SKM-1 (cell line): ENCODE data around the gene GGA3.
"Not testable (repeated sequence)": the region's sequence is repeated elsewhere in the genome, so short reads cannot be mapped to it uniquely, and the experiment has no call there.

Experiments
- DNase-seq: peaks from one replicate; lab custom pipeline; 2025; ENCODE audit not compliant: unreplicated experiment; lab: John Stamatoyannopoulos, UW

Gene GGA3, protein sequence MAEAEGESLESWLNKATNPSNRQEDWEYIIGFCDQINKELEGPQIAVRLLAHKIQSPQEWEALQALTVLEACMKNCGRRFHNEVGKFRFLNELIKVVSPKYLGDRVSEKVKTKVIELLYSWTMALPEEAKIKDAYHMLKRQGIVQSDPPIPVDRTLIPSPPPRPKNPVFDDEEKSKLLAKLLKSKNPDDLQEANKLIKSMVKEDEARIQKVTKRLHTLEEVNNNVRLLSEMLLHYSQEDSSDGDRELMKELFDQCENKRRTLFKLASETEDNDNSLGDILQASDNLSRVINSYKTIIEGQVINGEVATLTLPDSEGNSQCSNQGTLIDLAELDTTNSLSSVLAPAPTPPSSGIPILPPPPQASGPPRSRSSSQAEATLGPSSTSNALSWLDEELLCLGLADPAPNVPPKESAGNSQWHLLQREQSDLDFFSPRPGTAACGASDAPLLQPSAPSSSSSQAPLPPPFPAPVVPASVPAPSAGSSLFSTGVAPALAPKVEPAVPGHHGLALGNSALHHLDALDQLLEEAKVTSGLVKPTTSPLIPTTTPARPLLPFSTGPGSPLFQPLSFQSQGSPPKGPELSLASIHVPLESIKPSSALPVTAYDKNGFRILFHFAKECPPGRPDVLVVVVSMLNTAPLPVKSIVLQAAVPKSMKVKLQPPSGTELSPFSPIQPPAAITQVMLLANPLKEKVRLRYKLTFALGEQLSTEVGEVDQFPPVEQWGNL

GRCh38 chr17:75261336-75262111 lies at the start of gene GGA3, which contains the start of gene MRPS7:
GGA3 (minus strand) TSS chr17:75261606; CDS start chr17:75261587, 19 bp downstream.
MRPS7 (plus strand) TSS chr17:75261879; CDS start chr17:75261901, 22 bp downstream.
- peak; percentile 85 for DNase-seq

DNA sequence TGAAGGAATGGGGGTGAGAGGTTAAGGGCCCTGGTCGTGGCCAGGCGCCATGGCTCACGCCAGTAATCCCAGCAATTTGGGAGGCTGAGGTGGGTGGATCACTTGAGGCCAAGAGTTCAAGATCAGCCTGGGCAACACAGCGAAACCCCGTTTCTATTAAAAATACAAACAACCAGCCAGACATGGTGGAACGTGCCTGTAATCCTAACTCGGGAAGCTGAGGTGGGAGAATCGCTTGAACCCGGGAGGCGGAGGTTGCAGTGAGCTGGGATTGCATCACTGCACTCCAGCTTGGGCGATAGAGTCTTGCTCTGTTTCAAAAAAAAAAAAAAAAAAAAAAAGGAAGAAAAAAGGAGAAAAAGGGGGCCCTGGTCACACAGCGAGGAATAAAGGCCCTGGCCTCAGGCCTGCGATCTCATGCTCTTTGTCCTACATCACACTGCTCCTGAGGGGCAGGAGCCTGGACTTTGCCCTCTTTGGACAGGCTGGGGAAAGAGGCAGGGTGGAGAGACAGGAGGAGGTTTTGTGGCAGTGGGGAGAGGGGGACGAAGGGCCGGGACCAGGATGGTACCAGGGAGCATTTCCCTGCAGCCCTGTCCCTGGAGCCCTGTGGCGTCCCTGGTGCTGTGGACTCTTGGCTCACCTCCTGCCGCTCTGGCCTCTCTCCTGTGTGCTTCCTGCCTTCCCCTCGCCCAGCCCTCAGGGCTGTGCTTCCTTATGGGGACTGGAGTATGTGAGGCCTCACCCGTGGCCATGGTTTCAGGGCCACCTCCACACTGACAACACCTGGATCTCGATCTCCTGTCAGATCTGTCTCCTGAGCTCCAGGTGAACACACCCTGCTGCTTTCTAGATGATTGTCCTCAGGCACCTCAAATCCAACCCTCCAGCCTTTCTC lies 47.6 kb upstream of the GGA3 start:
- no peak for DNase-seq

DNA sequence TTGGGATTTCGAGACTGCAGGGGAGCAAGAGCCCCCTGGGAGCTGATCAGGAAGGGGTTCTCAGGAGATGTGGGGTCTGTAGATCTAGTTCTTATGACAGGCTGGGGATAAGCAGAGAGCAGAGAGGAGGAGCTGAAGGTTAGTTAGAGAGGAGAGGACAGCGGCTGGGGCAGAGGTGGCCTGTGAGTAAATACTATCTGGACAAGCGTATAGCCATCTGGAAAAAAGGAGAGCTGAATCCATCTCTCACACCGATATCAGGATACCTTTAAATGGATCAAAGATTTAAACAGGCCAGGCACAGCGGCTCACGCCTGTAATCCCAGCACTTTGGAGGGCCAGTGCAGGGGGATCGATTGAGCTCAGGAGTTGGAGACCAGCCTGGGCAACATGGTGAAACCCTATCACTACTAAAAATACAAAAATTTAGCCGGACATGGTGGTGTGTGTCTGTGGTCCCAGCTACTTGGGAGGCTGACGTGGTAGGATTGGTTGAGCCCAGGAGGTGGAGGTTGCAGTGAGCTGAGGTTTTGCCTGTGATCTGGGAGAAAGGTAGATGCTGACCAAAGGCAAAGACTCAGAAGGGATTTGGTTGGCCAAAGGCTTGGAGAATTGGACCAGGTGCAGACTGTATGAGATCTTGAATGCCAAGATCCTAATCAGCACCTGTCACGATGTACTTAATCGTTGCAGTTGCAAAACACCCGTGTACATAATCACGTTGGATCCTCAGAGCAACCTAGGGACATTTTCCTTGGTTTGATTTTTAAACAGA lies 46.7 kb upstream of the GGA3 start:
- DNase-seq = no peak

DNA sequence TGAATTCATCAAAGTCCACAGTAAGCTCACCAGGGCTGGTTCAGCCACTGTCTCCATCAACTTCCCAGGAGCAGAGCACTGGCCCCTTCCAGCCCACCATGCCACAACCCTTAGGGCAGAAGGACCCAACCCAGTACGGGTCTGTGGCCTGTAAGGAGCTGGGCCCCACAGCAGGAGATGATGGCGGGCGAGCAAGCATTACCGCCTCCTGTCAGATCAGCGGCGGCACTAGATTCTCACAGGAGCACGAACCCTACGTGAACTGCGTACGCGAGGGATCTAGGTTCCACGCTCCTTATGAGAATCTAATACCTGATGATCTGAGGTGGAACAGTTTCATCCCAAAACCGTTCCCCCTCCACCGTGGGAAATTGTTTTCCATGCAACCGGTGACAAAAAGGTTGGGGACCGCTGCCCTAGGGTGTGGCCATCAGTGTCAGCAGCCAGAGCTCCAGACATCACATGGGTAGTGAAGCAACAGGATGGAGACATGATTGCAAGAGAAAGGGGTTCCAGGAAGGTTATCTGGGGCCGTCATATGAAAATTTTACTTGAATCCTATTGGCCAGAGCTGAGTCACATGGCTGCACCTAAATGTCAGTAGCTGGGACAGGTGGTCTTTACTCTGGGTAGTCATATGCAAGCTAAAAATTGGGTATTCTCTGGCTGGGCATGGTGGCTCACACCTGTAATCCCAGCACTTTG lies 40.2 kb upstream of the GGA3 start:
- DNase-seq = no peak

DNA sequence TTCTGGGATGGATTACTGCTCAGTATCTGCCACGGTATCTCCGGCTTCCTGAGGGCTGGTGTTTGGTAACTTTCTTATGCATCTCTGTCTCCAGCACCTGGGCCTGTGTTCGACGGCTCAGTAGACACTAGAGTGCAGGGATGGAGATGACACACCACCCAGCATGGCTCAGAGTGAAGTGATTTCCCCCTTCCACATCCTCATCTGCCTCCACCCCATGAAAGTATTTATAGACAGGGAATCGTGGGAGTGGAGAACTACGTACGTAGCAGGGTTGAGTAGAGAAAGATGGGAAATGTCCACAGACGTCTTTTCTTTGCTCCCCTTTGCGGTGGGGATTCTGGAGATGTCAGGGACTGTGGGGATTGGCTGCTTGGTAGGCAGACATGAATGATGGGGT lies 39.6 kb upstream of the GGA3 start:
- DNase-seq = no peak

GRCh38 chr17:75300280-75300679 lies 38.9 kb upstream of the GGA3 start:
- no peak for DNase-seq

DNA sequence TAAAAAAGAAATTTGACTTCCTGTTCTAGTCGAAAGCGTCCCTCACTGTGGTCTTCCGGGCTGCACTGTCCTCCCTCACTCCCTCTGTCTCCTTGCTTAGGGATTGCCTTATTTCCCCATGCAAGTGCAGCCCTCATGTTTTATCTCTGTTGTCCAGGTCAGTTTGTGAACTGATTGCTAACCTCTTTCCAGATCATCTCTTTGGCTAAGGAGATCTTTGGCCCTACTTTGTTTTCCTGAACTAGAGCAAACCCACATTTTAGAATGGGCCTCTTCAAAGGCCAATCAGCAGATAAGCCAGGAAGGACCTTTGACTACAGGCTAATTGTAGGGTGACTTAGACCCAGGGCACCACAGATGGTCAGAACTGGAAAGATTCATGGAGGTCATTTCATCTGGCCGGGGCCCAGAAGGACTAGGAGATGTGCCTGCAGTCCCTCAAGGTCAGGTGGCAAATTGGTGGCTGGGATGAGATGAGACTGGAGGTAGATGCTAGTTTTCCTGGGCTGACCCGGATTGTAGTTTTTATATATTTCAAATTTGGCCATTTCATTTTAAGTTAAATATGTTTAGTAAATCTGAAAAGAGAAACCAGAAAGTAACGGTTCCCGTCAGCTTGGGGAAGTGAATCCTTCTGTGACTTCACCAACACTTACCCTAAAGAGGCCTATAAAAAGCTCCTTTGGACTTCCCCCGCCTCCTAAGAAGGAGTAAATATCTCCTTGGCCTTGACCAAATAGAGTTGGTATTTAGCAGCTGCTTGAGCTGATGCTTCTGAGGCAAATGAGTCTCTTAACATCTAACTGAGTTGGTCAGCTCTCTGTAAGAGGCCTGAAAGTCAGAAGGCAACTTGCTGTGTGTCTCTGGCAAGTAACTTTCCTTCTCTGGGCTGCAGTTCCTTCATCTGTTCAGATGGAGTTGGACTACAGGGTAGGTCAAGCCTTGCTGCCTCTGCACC lies 34.1 kb upstream of the GGA3 start:
- DNase-seq = no peak

- not testable (repeated sequence) for DNase-seq
Observed at GRCh38 chr17:75292810-75293448, 31.5 kb upstream of the GGA3 start.

DNA sequence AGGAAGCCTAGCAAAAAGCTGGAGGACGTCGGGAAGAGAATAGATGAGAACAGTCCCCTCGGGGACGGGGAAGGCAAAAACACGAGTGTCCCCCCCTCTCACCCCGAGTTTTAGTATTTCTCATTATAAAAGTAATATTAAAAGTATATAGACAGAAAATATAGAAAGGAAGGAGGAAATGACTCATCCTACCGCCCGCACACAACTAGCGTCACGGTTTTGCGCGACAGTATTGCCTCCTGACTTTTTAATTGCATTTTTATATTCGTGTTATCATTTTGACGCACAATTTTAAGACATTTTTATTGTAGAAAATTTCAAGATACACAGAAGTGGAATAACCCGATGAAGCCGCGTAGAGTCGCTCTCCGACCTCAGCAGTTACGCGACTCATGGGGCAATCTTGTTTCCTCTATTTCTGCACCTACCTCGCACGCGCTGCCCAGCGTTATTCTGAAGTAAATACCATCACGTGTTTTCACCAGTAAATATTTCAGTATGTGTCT lies 28.5 kb upstream of the GGA3 start:
- DNase-seq = peak; percentile 74

DNA sequence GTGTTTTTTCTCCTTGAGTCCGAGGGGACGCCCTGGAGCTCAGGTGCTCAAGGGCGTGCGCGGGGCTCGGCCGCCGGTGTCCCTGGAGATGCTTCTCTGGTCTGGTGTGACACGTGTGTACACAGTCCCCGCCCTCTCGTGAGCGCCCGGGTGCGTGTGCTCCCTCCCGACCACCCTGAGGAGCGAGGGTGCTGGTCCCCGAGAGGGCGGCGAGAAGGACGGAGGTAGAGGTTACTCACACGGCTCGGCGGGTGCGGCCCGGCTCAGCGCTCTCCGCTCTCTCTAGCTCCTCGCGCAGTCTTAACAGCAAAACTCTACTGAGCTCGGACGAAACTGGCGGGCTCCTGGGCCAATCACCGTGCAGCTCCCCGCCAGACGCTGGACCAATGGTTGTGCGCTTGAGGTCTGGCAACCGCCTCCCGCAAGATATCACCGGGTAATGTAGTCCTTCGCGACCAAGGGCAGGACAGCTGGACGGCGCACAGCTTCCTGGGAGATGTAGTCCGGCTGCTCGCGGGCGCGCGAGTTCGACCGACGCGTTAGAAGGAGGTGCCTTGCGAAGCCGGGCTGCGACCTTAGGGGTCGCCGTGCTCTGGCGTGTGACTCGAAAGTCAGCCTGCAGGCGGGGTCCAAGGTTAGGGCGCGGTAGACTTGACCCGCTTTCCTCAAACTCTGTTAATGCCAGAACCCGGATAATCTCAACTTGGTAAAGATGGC lies 27.9 kb upstream of the GGA3 start, which contains the start of gene SLC25A19:
Gene SLC25A19 (minus strand): TSS at position 319 of the 717 bp plus-strand sequence. CDS start 2,669 bp downstream, outside the sequence.
- peak; percentile 93 for DNase-seq

GRCh38 chr17:75288770-75289114 lies 27.3 kb upstream of the GGA3 start:
- no peak for DNase-seq

GRCh38 chr17:75288359-75288758 lies 27.0 kb upstream of the GGA3 start:
- no peak for DNase-seq

DNA sequence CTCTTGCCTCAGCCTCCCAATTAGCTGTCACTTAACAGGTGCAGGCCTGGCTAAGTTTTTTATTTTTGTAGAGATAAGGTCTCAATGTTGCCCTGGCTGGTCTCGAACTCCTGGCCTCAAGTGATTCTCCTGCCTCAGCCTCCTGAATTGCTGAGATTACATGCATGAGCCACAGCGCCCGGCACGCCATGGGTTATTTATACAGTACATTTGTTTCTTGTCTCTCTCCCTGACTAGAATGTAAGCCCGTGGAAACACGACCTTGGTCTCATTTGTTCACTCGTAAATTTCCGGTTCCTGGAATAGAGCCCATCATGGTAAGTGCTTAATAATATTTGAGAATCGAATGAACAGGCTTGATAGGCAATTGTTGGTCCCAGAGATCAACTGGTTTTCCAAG lies 25.8 kb upstream of the GGA3 start:
- DNase-seq = no peak

DNA sequence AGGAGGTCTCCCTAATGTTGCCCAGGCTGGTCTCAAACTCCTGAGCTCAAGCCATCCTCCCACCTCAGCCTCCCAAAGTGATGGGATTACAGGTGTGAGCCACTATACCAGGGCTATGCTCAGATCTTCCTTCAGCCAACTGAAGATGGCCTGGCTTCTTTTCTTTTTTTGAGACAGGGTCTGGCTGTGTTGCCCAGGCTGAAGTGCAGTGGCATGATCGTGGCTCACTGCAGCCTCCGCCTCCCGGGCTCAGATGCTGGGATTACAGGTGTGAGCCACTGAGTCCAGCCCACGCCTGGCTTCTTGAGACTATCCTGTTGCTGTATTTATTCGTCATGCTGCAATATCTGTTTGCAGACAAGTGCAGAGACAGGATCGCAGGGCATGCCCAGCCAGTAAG lies 23.7 kb upstream of the GGA3 start:
- no peak for DNase-seq

- not testable (repeated sequence) for DNase-seq
Observed at GRCh38 chr17:75280189-75280588, 18.8 kb upstream of the GGA3 start.

GRCh38 chr17:75277664-75278071 lies 16.3 kb upstream of the GGA3 start:
- no peak for DNase-seq
